NB4 (cell line): Measurements from ENCODE around the gene P4HB.

ENCODE experiments used
- MYC ChIP-seq: IDR thresholded peaks from 2 replicates; pipeline ENCODE4 v1.6.1; 2011; ENCODE audit warnings: low read depth, low read length
- POLR2A ChIP-seq: IDR thresholded peaks from 2 replicates; pipeline ENCODE4 v1.6.1; 2011; ENCODE audit warnings: mild to moderate bottlenecking; ENCODE audit not compliant: insufficient read length; ENCODE audit errors: extremely low read depth
- TF ChIP-seq, protein P1 (sequence below): IDR thresholded peaks from one replicate; pipeline ENCODE4 v1.5.1; 2012; ENCODE audit warnings: low read depth, low read length
- TF ChIP-seq, protein P2 (sequence below): IDR thresholded peaks from 2 replicates; pipeline ENCODE4 v1.6.1; 2011; ENCODE audit warnings: low read depth, low read length

DNA sequence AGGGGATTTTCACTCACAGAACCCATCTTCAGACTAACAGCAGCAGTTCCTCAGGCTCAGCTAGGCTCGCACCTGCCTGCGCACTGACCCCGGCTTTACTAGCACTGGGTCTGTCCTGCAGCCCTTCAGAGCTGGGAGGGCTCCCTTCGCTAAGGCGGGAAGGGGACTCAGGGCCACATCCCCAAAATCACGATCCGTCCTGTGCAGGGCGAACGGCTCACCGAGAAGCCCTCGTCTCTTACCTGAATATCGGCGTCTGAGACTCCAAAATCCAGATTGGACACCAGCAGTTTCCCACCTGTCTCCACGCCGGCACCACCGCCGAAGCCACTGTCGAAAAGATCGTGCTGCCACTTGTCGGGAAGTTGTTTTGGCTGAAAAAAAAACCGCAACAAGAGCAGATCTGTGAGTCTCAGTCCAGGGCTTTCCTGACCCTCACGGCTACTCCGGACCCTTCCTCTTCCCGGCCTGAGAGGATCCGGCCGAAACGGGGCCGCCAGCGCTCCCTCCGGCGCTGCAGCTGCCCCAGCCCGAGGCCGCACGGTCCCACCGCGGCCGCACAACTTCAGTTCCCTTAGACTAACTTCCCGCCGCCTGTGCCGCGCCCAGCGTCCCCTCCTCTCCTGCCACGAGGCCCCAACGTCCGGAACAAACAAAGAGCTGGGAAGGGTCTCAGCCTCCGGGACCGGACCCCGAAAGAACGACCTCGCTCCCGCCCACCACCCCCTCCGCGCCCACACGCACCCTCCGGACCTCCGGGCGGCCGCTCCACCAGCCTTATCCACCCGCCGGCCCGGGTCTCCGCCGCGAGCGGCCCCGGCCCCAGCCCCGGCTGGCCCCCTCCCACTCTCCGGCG, 30.3 kb upstream of the P4HB start:
- no peak for TF ChIP-seq POLR2A
- TF ChIP-seq, protein P1, sequence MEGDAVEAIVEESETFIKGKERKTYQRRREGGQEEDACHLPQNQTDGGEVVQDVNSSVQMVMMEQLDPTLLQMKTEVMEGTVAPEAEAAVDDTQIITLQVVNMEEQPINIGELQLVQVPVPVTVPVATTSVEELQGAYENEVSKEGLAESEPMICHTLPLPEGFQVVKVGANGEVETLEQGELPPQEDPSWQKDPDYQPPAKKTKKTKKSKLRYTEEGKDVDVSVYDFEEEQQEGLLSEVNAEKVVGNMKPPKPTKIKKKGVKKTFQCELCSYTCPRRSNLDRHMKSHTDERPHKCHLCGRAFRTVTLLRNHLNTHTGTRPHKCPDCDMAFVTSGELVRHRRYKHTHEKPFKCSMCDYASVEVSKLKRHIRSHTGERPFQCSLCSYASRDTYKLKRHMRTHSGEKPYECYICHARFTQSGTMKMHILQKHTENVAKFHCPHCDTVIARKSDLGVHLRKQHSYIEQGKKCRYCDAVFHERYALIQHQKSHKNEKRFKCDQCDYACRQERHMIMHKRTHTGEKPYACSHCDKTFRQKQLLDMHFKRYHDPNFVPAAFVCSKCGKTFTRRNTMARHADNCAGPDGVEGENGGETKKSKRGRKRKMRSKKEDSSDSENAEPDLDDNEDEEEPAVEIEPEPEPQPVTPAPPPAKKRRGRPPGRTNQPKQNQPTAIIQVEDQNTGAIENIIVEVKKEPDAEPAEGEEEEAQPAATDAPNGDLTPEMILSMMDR = no peak
- TF ChIP-seq, protein P2, sequence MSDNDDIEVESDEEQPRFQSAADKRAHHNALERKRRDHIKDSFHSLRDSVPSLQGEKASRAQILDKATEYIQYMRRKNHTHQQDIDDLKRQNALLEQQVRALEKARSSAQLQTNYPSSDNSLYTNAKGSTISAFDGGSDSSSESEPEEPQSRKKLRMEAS = no peak
- peak; percentile 19; the same call in 1 of the 2 replicates for TF ChIP-seq MYC
